Sigmoid colon (tissue), 7 donors: Measurements from ENCODE around the gene TBL1XR1. TPM values are rescaled to one million over a fixed set of nuclear protein-coding genes. Genes with fewer than 3 reads are reported as not detected.

Experiments
- DNase-seq: peaks from one replicate; pipeline ENCODE4 v3.0.0-alpha.2; 2019
- H3K27ac ChIP-seq, 4 donors: fragments of 200-600 bp; sonication (generic); one replicate each; pipeline ENCODE4 v1.5.1; 2016 to 2019; ENCODE audit warnings: mild to moderate bottlenecking in 1 of 4
- H3K27me3 ChIP-seq, 3 donors: fragments of 200-600 bp; sonication (generic); one replicate each; pipeline ENCODE4 v1.5.1; 2019; ENCODE audit warnings: mild to moderate bottlenecking in 1 of 3
- H3K36me3 ChIP-seq, 4 donors: fragments of 200-600 bp; sonication (generic); one replicate each; pipeline ENCODE4 v1.5.1; 2016 to 2019
- H3K4me1 ChIP-seq, 4 donors: fragments of 200-600 bp; sonication (generic); one replicate each; pipeline ENCODE4 v1.5.1; 2017 to 2019
- H3K4me3 ChIP-seq, 4 donors: fragments of 200-600 bp; sonication (generic); one replicate each; pipeline ENCODE4 v1.5.1; 2017 to 2019; ENCODE audit warnings: mild to moderate bottlenecking in 2 of 4, moderate library complexity in 1 of 4
- H3K9me3 ChIP-seq, 4 donors: fragments of 200-600 bp in 3 of 4; sonication (generic) in 3 of 4; one replicate each; pipeline versions ENCODE4 v1.5.1 to v1.6.1; 2013 to 2019
- CTCF ChIP-seq, 4 experiments: fragments of 450-650 bp in 3 of 4; fragments of 200-600 bp in 1 of 4; IDR thresholded peaks; one replicate each; pipeline ENCODE4 v1.5.1; 2016 to 2019; ENCODE audit warnings: antibody characterized with exemption in 4 of 4, mild to moderate bottlenecking in 3 of 4, moderate library complexity in 2 of 4
- EP300 ChIP-seq, 4 donors: sonication (generic); formaldehyde crosslinking; IDR thresholded peaks; one replicate each; pipeline ENCODE4 v1.6.1; 2017; ENCODE audit warnings: antibody characterized with exemption in 4 of 4
- POLR2A ChIP-seq, 2 donors: fragments of 450-650 bp; IDR thresholded peaks; one replicate each; pipeline ENCODE4 v1.6.1; 2016; ENCODE audit warnings: antibody characterized with exemption in 2 of 2, mild to moderate bottlenecking in 2 of 2, moderate library complexity in 2 of 2
- POLR2AphosphoS5 ChIP-seq, 4 donors: sonication (generic); formaldehyde crosslinking; IDR thresholded peaks; one replicate each; pipeline ENCODE4 v1.6.1; 2017; ENCODE audit warnings: antibody characterized with exemption in 4 of 4
- WGBS, 2 donors: extraction: QIAGEN DNeasy Blood & Tissue Kit; methylation state at CpG; one replicate each; pipeline ENCODE4 v1.1.7; 2013; 5-methylcytosine and 5-hydroxymethylcytosine counted together
- intact Hi-C: fragments of 100-400 bp; cut with DNase I; formaldehyde crosslinking; loops from one replicate; pipeline ENCODE4 v1.15.1; 2023
- polyA plus RNA-seq, 3 donors: library from polyadenylated mRNA; stranded (reverse); fragments of 200-250 nt; gene quantifications; one replicate each; pipeline ENCODE4 v1.2.3, GENCODE V29; 2013
- total RNA-seq, 4 donors: library from RNA; depleted of rRNA; stranded (reverse); fragments of >200 nt; gene quantifications; one replicate each; pipeline ENCODE4 v1.1.0, GENCODE V29; 2016
- donor health status: healthy with polysubstance abuse.
- donor health status: Bipolar disorder and iron deficiency.
- donor health status: healthy.

TBL1XR1 gene
- 100 to 1,000 TPM in 2 of 4 donors, 10 to 100 TPM in 2; 88.9 to 131 (median 102) TPM for total RNA-seq
- 10 to 100 TPM; 20.4 to 46.7 (median 35.4) TPM for polyA plus RNA-seq

- Histone ChIP-seq H3K9me3 (no peaks in the 10 kb centered on the region), H3K27ac (peak within 1 kb of the TSS; percentile 98 to 100 (median 99)), H3K36me3 (no peaks in the 10 kb centered on the region), H3K4me1 (peaks cover 0 to 42% (median 27%) of the 10 kb centered on the region in 4 donors), H3K27me3 (no peaks in the 10 kb centered on the region), H3K4me3 (peak within 1 kb of the TSS; percentile 91 to 99 (median 97))
- peak; percentile 97 for DNase-seq
- intact Hi-C loops: loop anchor here (1.0 to 10.0 kb wide), 6 partner anchors 144 to 1188 kb away; no protein-coding TSS in a partner anchor
- 1% methylated on average over 93 of the region's 93 CpGs for WGBS, 2 donors
- TF ChIP-seq POLR2AphosphoS5 (IDR thresholded peaks at IDR 0.05) (peak; percentile 69 to 86 (median 84)), EP300 (IDR thresholded peaks at IDR 0.05) (peak; percentile 25 to 84 (median 69)), CTCF (IDR thresholded peaks at IDR 0.05) (no peak)
These were observed at the start of gene TBL1XR1 for GRCh38 chr3:177197041-177197726. TSS of gene TBL1XR1 (minus strand) at chr3:177197482. CDS start at chr3:177064977, 132,505 bp downstream.

GRCh38 chr3:177245250-177245649, 48.0 kb upstream of the TBL1XR1 start:
- Histone ChIP-seq H3K27ac (no peak overlapping the region), H3K4me1 (no peaks in the 10 kb centered on the region), H3K36me3 (no peaks in the 10 kb centered on the region), H3K27me3 (no peaks in the 10 kb centered on the region), H3K9me3 (no peaks in the 10 kb centered on the region), H3K4me3 (no peak overlapping the region)
- no peak for DNase-seq
- TF ChIP-seq CTCF (IDR thresholded peaks at IDR 0.05): no peak
- TF ChIP-seq POLR2AphosphoS5 (IDR thresholded peaks at IDR 0.05): no peak
- TF ChIP-seq POLR2A (IDR thresholded peaks at IDR 0.05): no peak
- no peak for TF ChIP-seq EP300 (IDR thresholded peaks at IDR 0.05)
- WGBS, 2 donors: 58 to 87% methylated on average over 6 of the region's 6 CpGs
- intact Hi-C loops: no loop called here

GRCh38 chr3:177244606-177245005, 47.3 kb upstream of the TBL1XR1 start:
- DNase-seq: no peak
- TF ChIP-seq POLR2A (IDR thresholded peaks at IDR 0.05) (no peak), CTCF (IDR thresholded peaks at IDR 0.05) (no peak), EP300 (IDR thresholded peaks at IDR 0.05) (no peak), POLR2AphosphoS5 (IDR thresholded peaks at IDR 0.05) (no peak)
- intact Hi-C loops: no loop called here
- 96% methylated on average over 3 of the region's 3 CpGs for WGBS, 2 donors
- Histone ChIP-seq H3K4me3 (no peak overlapping the region), H3K27me3 (no peaks in the 10 kb centered on the region), H3K27ac (no peak overlapping the region), H3K36me3 (no peaks in the 10 kb centered on the region), H3K9me3 (no peaks in the 10 kb centered on the region), H3K4me1 (no peaks in the 10 kb centered on the region)

- no peaks in the 10 kb centered on the region for H3K4me1 ChIP-seq
- no peaks in the 10 kb centered on the region for H3K9me3 ChIP-seq
- no peak overlapping the region for H3K27ac ChIP-seq
- no peaks in the 10 kb centered on the region for H3K36me3 ChIP-seq
- 17 to 57% methylated on average over 2 of the region's 2 CpGs for WGBS, 2 donors
- H3K4me3 ChIP-seq: no peak overlapping the region
- TF ChIP-seq CTCF (IDR thresholded peaks at IDR 0.05): no peak
- H3K27me3 ChIP-seq: no peaks in the 10 kb centered on the region
- DNase-seq: no peak
- intact Hi-C loops: no loop called here
These were observed 41.5 kb upstream of the TBL1XR1 start for GRCh38 chr3:177238686-177239216.
